GM12874 (cell line): ENCODE results near the gene ZNF646.

Source experiments
- CTCF ChIP-seq: IDR thresholded peaks from 2 replicates; pipeline ENCODE4 v1.5.1; 2011; ENCODE audit warnings: low read depth, mild to moderate bottlenecking, control low read depth, low read length, moderate library complexity; ENCODE audit not compliant: insufficient read depth

ZNF646 gene

GRCh38 chr16:31067342-31067741, 6.9 kb upstream of the ZNF646 start:
- TF ChIP-seq CTCF, result no peak

- TF ChIP-seq CTCF, result no peak
Observed at GRCh38 chr16:31071861-31072260, 2.4 kb upstream of the ZNF646 start.

GRCh38 chr16:31072540-31073141, 1.6 kb upstream of the ZNF646 start:
- no peak for TF ChIP-seq CTCF

- TF ChIP-seq CTCF, result no peak
Observed at GRCh38 chr16:31073142-31073969, 866 bp upstream of the ZNF646 start.

- no peak for TF ChIP-seq CTCF
Observed at GRCh38 chr16:31074814-31075183, 577 bp downstream of the ZNF646 start.

- TF ChIP-seq CTCF, result no peak
Observed at GRCh38 chr16:31076319-31076718, 2.1 kb downstream of the ZNF646 start.

- no peak for TF ChIP-seq CTCF
Observed at GRCh38 chr16:31077024-31077423, 2.8 kb downstream of the ZNF646 start.
